Naive thymus-derived CD4-positive, alpha-beta T cell (primary cell): ENCODE measurements around the gene CHRNB4. TPM values are rescaled to one million over a fixed set of nuclear protein-coding genes. Genes with fewer than 3 reads are reported as not detected.

Experiments
- ATAC-seq: fragments of 150-1000 bp; cut with Tn5 transposase; 2 replicates; pipeline ENCODE4 v1.10.0; 2021; ENCODE audit warnings: mild to moderate bottlenecking, moderate library complexity
- CTCF ChIA-PET: fragments of 350-600 bp; sonication (Branson Sonifier 250); formaldehyde crosslinking; loops from one replicate; lab custom pipeline; 2021; ENCODE audit warnings: antibody characterized with exemption; lab: Charles Lee
- POLR2A ChIA-PET: fragments of 350-600 bp; sonication (Branson Sonifier 250); formaldehyde crosslinking; loops from one replicate; lab custom pipeline; 2021; ENCODE audit warnings: antibody characterized with exemption, inconsistent platforms; lab: Charles Lee
- DNase-seq, 9 donors: peaks; one replicate each; pipeline versions ENCODE4 v3.0.0 to v3.0.0-alpha.2; 2020 to 2022; ENCODE audit warnings: mixed read lengths in 1 of 9
- H3K27ac ChIP-seq: one replicate; pipeline ENCODE4 v1.7.0; 2013; ENCODE audit warnings: mild to moderate bottlenecking, low read depth, low read length, moderate library complexity
- H3K27me3 ChIP-seq, 2 donors: one replicate each; pipeline ENCODE4 v1.7.0; 2013; ENCODE audit warnings: low read length in 2 of 2, mild to moderate bottlenecking in 2 of 2, moderate library complexity in 2 of 2; ENCODE audit not compliant: control insufficient read depth in 2 of 2, insufficient read depth in 2 of 2
- H3K36me3 ChIP-seq, 3 experiments: 1 replicate in 2 of 3; 2 replicates in 1 of 3; pipeline ENCODE4 v1.7.0; 2013; ENCODE audit warnings: low read length in 3 of 3, mild to moderate bottlenecking in 3 of 3, moderate library complexity in 1 of 3; ENCODE audit not compliant: insufficient read depth in 3 of 3, control insufficient read depth in 2 of 3
- H3K4me1 ChIP-seq, 2 donors: one replicate each; pipeline ENCODE4 v1.7.0; 2013; ENCODE audit warnings: low read length in 2 of 2, mild to moderate bottlenecking in 2 of 2, moderate library complexity in 1 of 2; ENCODE audit not compliant: control insufficient read depth in 2 of 2, insufficient read depth in 2 of 2
- H3K4me3 ChIP-seq: 2 replicates; pipeline ENCODE4 v1.7.0; 2013; ENCODE audit warnings: mild to moderate bottlenecking, low read length
- H3K9me3 ChIP-seq, 3 experiments: 1 replicate in 2 of 3; 2 replicates in 1 of 3; pipeline ENCODE4 v1.7.0; 2013; ENCODE audit warnings: low read length in 3 of 3; ENCODE audit not compliant: control insufficient read depth in 2 of 3
- H3K27ac Mint-ChIP-seq, 9 donors: one replicate each; pipeline ENCODE4 v1.8.0; 2020 to 2022; ENCODE audit warnings: mixed read lengths in 9 of 9, mild to moderate bottlenecking in 8 of 9, moderate library complexity in 5 of 9, inconsistent platforms in 2 of 9
- H3K27me3 Mint-ChIP-seq, 5 donors: one replicate each; pipeline ENCODE4 v1.8.0; 2021 to 2022; ENCODE audit warnings: mixed read lengths in 5 of 5, mild to moderate bottlenecking in 1 of 5
- H3K36me3 Mint-ChIP-seq, 5 donors: one replicate each; pipeline ENCODE4 v1.8.0; 2020 to 2022; ENCODE audit warnings: mixed read lengths in 5 of 5, mild to moderate bottlenecking in 3 of 5, inconsistent platforms in 1 of 5
- H3K4me1 Mint-ChIP-seq, 7 donors: one replicate each; pipeline ENCODE4 v1.8.0; 2020 to 2022; ENCODE audit warnings: mixed read lengths in 7 of 7, mild to moderate bottlenecking in 3 of 7, inconsistent platforms in 1 of 7
- H3K4me3 Mint-ChIP-seq, 10 donors: one replicate each; pipeline ENCODE4 v1.8.0; 2020 to 2022; ENCODE audit warnings: mild to moderate bottlenecking in 10 of 10, mixed read lengths in 10 of 10, moderate library complexity in 6 of 10, inconsistent platforms in 2 of 10
- H3K9me3 Mint-ChIP-seq, 11 donors: one replicate each; pipeline ENCODE4 v1.8.0; 2020 to 2022; ENCODE audit warnings: mixed read lengths in 11 of 11, mild to moderate bottlenecking in 4 of 11, inconsistent platforms in 1 of 11, moderate library complexity in 1 of 11
- intact Hi-C, 2 donors: fragments of 100-400 bp; cut with micrococcal nuclease; formaldehyde crosslinking; loops; one replicate each; pipeline ENCODE4 v1.15.1; 2023
- polyA plus RNA-seq, 2 donors: library from polyadenylated mRNA; unstranded; fragments of 300-500 nt; fragmentation: Illumina TruSeq; gene quantifications; one replicate each; pipeline ENCODE4 v1.2.3, GENCODE V29; 2021
- total RNA-seq, 6 experiments: library from RNA in 5 of 6; stranded (reverse) in 5 of 6; gene quantifications; 1 replicate in 5 of 6; 2 replicates in 1 of 6; pipeline ENCODE4 v1.2.3 and lab custom pipeline; 2021 to 2026

CHRNB4 gene
- total and polyA plus RNA-seq, 7 experiments from 2014 or later: not detected

DNA sequence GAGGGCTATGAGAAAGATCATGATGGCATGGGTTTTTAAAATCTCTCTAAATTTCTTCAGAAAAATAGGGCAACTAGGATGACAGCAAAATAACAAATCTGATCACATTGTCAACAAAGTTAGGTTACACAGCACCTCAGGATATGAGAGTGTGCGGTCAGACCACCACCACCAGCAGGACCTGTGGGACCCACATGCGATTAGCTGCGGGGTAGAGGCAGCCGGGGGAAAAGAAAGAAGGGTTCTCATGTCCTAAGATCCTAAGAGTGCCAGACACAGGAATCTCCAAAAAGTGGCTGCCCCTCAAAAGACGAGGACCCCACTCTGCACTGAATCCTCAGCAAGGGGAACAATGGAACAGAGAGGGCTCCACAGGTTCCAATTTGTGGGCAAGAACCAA, 35.8 kb downstream of the CHRNB4 start:
- Mint-ChIP-seq H3K9me3 (peaks cover 0 to 8% (median 1%) of the 10 kb centered on the region in 11 donors), H3K4me1 (peaks cover 0 to 1% (median 0%) of the 10 kb centered on the region in 7 donors), H3K27ac (no peak overlapping the region), H3K4me3 (no peak overlapping the region), H3K27me3 (peaks cover 9 to 38% (median 16%) of the 10 kb centered on the region in 5 donors), H3K36me3 (no peaks in the 10 kb centered on the region)
- H3K27me3 ChIP-seq: no peaks in the 10 kb centered on the region
- H3K36me3 ChIP-seq: no peaks in the 10 kb centered on the region
- CTCF ChIA-PET: no interaction called here
- H3K4me3 ChIP-seq: no peak overlapping the region
- H3K9me3 ChIP-seq: no peaks in the 10 kb centered on the region
- POLR2A ChIA-PET: no interaction called here
- DNase-seq: no peak
- intact Hi-C loops: no loop called here
- no peak overlapping the region for H3K27ac ChIP-seq
- no peak for ATAC-seq
- no peaks in the 10 kb centered on the region for H3K4me1 ChIP-seq

DNA sequence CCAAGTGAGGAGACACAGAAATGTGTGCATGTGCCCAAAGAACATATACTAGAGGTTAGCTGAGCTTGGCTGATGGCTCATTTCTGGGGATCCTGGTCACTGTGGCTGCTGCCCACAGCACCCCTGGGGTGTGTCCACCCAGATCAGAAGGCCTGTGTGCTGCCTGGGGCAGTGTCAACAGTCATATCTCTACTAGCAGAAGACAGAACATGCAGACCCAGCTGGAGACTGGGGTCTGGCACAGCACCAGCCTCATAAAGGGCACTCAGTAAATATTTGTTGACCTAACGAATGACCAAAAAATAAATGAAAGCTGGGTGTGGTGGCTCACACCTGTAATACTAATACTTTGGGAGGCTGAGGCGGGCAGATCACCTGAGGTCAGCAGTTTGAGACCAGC, 36.6 kb downstream of the CHRNB4 start:
- no peaks in the 10 kb centered on the region for H3K27me3 ChIP-seq
- no peak for ATAC-seq
- POLR2A ChIA-PET: no interaction called here

DNA sequence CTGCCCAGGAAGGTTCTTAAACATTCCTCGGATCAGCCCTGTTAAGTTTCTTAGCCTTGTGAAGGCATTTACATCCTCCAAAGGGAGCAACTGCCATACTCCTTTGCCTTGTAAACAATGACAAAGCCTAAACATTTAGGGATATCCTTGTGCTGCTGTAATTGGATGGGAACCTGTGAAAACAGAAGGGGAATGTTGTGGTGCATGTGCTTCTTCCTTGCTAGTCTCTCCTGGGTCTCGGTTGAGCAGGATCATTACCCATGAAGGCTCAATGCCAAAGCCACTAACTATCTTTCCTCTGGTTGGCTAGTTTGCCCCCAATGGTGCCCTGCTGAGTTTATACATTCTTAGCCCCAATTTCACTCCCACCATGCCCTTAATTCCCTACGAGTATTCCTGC, 37.5 kb downstream of the CHRNB4 start:
- Mint-ChIP-seq H3K4me1 (peaks cover 0 to 1% (median 0%) of the 10 kb centered on the region in 7 donors), H3K9me3 (peaks cover 0 to 4% (median 0%) of the 10 kb centered on the region in 11 donors), H3K4me3 (no peak overlapping the region), H3K27me3 (peaks cover 1 to 38% (median 16%) of the 10 kb centered on the region in 5 donors), H3K27ac (no peak overlapping the region), H3K36me3 (no peaks in the 10 kb centered on the region)
- Histone ChIP-seq H3K27ac (no peak overlapping the region), H3K27me3 (no peaks in the 10 kb centered on the region), H3K4me1 (no peaks in the 10 kb centered on the region), H3K4me3 (no peak overlapping the region), H3K9me3 (no peaks in the 10 kb centered on the region), H3K36me3 (no peaks in the 10 kb centered on the region)
- POLR2A ChIA-PET: no interaction called here
- intact Hi-C loops: no loop called here
- no peak for ATAC-seq
- CTCF ChIA-PET: no interaction called here
- no peak for DNase-seq

More for the DNA sequence above, 36.6 kb downstream of the CHRNB4 start:
- no peak overlapping the region for H3K4me3 Mint-ChIP-seq
- no peak for DNase-seq
- H3K36me3 ChIP-seq: no peaks in the 10 kb centered on the region
- H3K4me1 Mint-ChIP-seq: peaks cover 0 to 1% (median 0%) of the 10 kb centered on the region in 7 donors
- H3K4me3 ChIP-seq: no peak overlapping the region
- no peaks in the 10 kb centered on the region for H3K4me1 ChIP-seq
- H3K36me3 Mint-ChIP-seq: no peaks in the 10 kb centered on the region
- peaks cover 0 to 6% (median 0%) of the 10 kb centered on the region in 11 donors for H3K9me3 Mint-ChIP-seq
- H3K27me3 Mint-ChIP-seq: peaks cover 6 to 38% (median 16%) of the 10 kb centered on the region in 5 donors
- CTCF ChIA-PET: no interaction called here
- H3K9me3 ChIP-seq: no peaks in the 10 kb centered on the region
- intact Hi-C loops: no loop called here
- no peak overlapping the region for H3K27ac ChIP-seq
- H3K27ac Mint-ChIP-seq: no peak overlapping the region

DNA sequence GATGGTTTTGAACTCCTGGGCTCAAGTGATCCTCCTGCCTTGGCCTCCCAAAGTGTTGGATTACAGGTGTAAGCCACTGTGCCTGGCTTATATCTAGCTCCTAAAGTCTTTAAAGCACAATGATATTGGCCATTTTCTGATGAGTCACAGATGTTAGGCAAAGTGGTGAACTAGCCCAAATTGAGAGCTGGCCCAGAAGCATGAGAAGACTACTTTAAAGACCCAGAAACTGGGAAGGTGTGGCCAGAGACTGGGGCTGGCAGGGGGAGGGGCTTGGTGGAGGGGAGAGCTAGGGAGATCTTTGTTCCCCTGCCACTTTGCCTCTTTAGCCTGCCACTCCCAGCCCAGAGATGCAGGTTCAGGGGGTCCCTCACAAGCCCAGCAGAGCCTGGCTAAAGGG, 41.8 kb downstream of the CHRNB4 start:
- H3K27me3 Mint-ChIP-seq: peaks cover 0 to 11% (median 5%) of the 10 kb centered on the region in 5 donors

DNA sequence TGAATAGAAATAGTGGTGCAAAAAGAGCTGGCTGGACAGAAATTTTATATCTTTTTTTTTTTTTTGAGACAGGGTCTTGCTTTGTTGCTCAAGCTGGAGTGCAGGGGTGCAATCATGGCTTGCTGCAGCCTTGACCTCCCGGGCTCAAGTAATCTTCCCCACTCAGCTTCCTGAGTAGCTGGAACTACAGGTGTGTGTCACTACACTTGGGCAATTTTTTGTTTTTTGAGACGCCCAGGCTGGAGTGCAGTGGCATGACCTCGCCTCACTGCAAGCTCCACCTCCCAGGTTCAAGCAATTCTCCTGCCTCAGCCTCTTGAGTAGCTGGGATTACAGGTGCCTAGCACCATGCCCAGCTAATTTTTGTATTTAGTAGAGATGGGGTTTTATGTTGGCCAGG, 42.7 kb downstream of the CHRNB4 start:
- H3K4me1 ChIP-seq: no peaks in the 10 kb centered on the region
- H3K27me3 Mint-ChIP-seq: peaks cover 0 to 10% (median 5%) of the 10 kb centered on the region in 5 donors
- H3K4me1 Mint-ChIP-seq: peaks cover 0 to 4% (median 0%) of the 10 kb centered on the region in 7 donors
- H3K9me3 Mint-ChIP-seq: no peaks in the 10 kb centered on the region
- no peaks in the 10 kb centered on the region for H3K36me3 ChIP-seq
- ChIA-PET POLR2A (no interaction called here), CTCF (no interaction called here)
- no peaks in the 10 kb centered on the region for H3K36me3 Mint-ChIP-seq
- H3K27ac ChIP-seq: no peak overlapping the region
- no peak overlapping the region for H3K4me3 ChIP-seq
- no peak overlapping the region for H3K27ac Mint-ChIP-seq
- DNase-seq: no peak
- H3K4me3 Mint-ChIP-seq: no peak overlapping the region
- H3K9me3 ChIP-seq: no peaks in the 10 kb centered on the region
- intact Hi-C loops: no loop called here
- ATAC-seq: no peak
- H3K27me3 ChIP-seq: no peaks in the 10 kb centered on the region

More for the DNA sequence above, 41.8 kb downstream of the CHRNB4 start:
- Mint-ChIP-seq H3K4me1 (peaks cover 0 to 4% (median 0%) of the 10 kb centered on the region in 7 donors), H3K4me3 (no peak overlapping the region), H3K27ac (no peak overlapping the region), H3K36me3 (no peaks in the 10 kb centered on the region), H3K9me3 (no peaks in the 10 kb centered on the region)
- DNase-seq (no peak), ATAC-seq (no peak)
- Histone ChIP-seq H3K4me1 (no peaks in the 10 kb centered on the region), H3K4me3 (no peak overlapping the region), H3K36me3 (no peaks in the 10 kb centered on the region), H3K9me3 (no peaks in the 10 kb centered on the region), H3K27me3 (no peaks in the 10 kb centered on the region), H3K27ac (no peak overlapping the region)
- intact Hi-C loops: no loop called here
- ChIA-PET POLR2A (no interaction called here), CTCF (no interaction called here)

DNA sequence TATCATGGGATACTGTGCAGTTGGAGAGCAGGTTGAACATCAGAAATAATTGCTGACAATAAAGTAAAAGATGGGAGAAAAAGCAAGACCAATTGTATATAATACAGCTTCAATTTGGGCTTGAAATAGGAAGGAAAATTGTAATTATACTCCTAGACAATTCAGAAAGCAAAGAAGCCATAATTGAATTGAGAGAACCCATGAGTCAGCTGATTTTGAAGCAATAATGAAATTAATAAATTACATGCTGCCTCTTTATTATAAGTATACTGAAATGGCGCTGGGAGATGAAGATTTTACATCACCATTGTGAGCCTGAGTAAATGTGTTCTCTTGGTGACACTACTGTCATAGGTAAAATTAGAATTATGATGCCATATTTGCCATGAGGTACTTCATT, 43.4 kb downstream of the CHRNB4 start:
- no peaks in the 10 kb centered on the region for H3K36me3 ChIP-seq
- no peaks in the 10 kb centered on the region for H3K27me3 ChIP-seq
- H3K4me1 ChIP-seq: no peaks in the 10 kb centered on the region
- H3K27ac ChIP-seq: no peak overlapping the region
- H3K27me3 Mint-ChIP-seq: peaks cover 0 to 8% (median under 1%) of the 10 kb centered on the region in 5 donors
- H3K4me3 Mint-ChIP-seq: no peak overlapping the region
- DNase-seq: no peak
- ChIA-PET CTCF (no interaction called here), POLR2A (no interaction called here)
- peaks cover 0 to 4% (median 0%) of the 10 kb centered on the region in 7 donors for H3K4me1 Mint-ChIP-seq
- no peaks in the 10 kb centered on the region for H3K36me3 Mint-ChIP-seq
- no peak for ATAC-seq
- H3K27ac Mint-ChIP-seq: no peak overlapping the region
- intact Hi-C loops: no loop called here
- H3K4me3 ChIP-seq: no peak overlapping the region
- no peaks in the 10 kb centered on the region for H3K9me3 ChIP-seq
- H3K9me3 Mint-ChIP-seq: no peaks in the 10 kb centered on the region

DNA sequence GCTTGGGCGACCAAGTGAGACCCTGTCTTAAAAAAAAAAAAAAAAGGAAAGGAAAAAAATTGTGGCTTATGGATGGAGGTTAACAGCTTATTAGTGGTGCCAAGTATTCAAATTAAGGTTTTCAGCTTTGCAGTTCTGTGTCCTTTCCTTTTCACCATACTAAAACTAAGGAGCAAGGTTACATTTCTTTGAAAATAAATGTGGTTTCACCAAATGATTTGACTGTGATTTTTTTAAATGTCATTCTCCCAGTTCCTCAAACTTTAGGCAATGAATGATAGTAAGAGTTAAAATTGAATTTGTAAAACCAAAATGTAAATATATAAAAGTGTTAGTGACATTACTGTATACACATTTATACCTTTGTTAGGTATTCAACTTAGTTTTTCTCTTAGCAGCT, 66.1 kb downstream of the CHRNB4 start:
- Histone ChIP-seq H3K27me3 (no peaks in the 10 kb centered on the region), H3K27ac (no peak overlapping the region), H3K36me3 (no peaks in the 10 kb centered on the region), H3K4me1 (no peaks in the 10 kb centered on the region), H3K9me3 (no peaks in the 10 kb centered on the region), H3K4me3 (no peak overlapping the region)
- Mint-ChIP-seq H3K9me3 (peaks cover 0 to 1% (median 0%) of the 10 kb centered on the region in 11 donors), H3K27ac (no peak overlapping the region), H3K36me3 (no peaks in the 10 kb centered on the region), H3K4me3 (no peak overlapping the region), H3K27me3 (peaks cover 0 to 12% (median 0%) of the 10 kb centered on the region in 5 donors), H3K4me1 (no peaks in the 10 kb centered on the region)
- intact Hi-C loops: no loop called here
- ATAC-seq (no peak), DNase-seq (no peak)
- ChIA-PET POLR2A (no interaction called here), CTCF (interaction anchor here (0.6 kb wide), 1 partner anchor 18 kb away, joined by 3 read pairs; no protein-coding TSS in a partner anchor)
